Activated CD8-positive, alpha-beta T cell treated with anti-CD3 and anti-CD28 coated beads for 36 hours (primary cell): ENCODE results near the gene FILIP1L. TPM values are rescaled to one million over a fixed set of nuclear protein-coding genes. Genes with fewer than 3 reads are reported as not detected.

Experiments
- ATAC-seq: fragments of 200-7000 bp; cut with Tn5 transposase; one replicate; pipeline ENCODE4 v1.10.0; 2021; ENCODE audit warnings: mild to moderate bottlenecking, moderate library complexity
- CTCF ChIA-PET: fragments of 350-600 bp; sonication (Branson Sonifier 250); formaldehyde crosslinking; loops from one replicate; lab custom pipeline; 2021; ENCODE audit warnings: antibody characterized with exemption; lab: Charles Lee
- POLR2A ChIA-PET: fragments of 350-600 bp; sonication (Branson Sonifier 250); formaldehyde crosslinking; loops from one replicate; lab custom pipeline; 2021; ENCODE audit warnings: antibody characterized with exemption; lab: Charles Lee
- DNase-seq: peaks from one replicate; pipeline ENCODE4 v3.0.0-alpha.2; 2020
- H3K27ac Mint-ChIP-seq: one replicate; pipeline ENCODE4 v1.8.0; 2021; ENCODE audit warnings: mild to moderate bottlenecking, mixed read lengths
- H3K27me3 Mint-ChIP-seq: one replicate; pipeline ENCODE4 v1.8.0; 2021; ENCODE audit warnings: mixed read lengths
- H3K36me3 Mint-ChIP-seq: one replicate; pipeline ENCODE4 v1.8.0; 2021; ENCODE audit warnings: low read depth, mixed read lengths
- H3K4me1 Mint-ChIP-seq: one replicate; pipeline ENCODE4 v1.8.0; 2021; ENCODE audit warnings: low read depth, mixed read lengths
- H3K4me3 Mint-ChIP-seq: one replicate; pipeline ENCODE4 v1.8.0; 2021; ENCODE audit warnings: mild to moderate bottlenecking, moderate library complexity, mixed read lengths
- H3K9me3 Mint-ChIP-seq: one replicate; pipeline ENCODE4 v1.8.0; 2021; ENCODE audit warnings: mixed read lengths
- CTCF ChIP-seq: fragments of 200-600 bp; IDR thresholded peaks from one replicate; pipeline ENCODE4 v1.8.0; 2022; ENCODE audit warnings: antibody characterized with exemption, mild to moderate bottlenecking
- intact Hi-C: fragments of 100-400 bp; cut with micrococcal nuclease; formaldehyde crosslinking; loops from one replicate; pipeline ENCODE4 v1.10.0; 2022
- total RNA-seq, 2 experiments: library from RNA; stranded (reverse); gene quantifications; one replicate each; pipeline ENCODE4 v1.2.3, GENCODE V29; 2021

FILIP1L gene
- total RNA-seq, 2 experiments from 2014 or later: 0.11 to 0.13 TPM

GRCh38 chr3:100023595-100023994, 90.7 kb downstream of the FILIP1L start:
- CTCF ChIA-PET: no interaction called here
- DNase-seq (no peak), ATAC-seq (no peak)
- Mint-ChIP-seq H3K4me1 (no peaks in the 10 kb centered on the region), H3K36me3 (no peaks in the 10 kb centered on the region), H3K4me3 (no peak overlapping the region), H3K27me3 (no peaks in the 10 kb centered on the region), H3K27ac (no peak overlapping the region), H3K9me3 (no peaks in the 10 kb centered on the region)
- no peak for TF ChIP-seq CTCF
- intact Hi-C loops: no loop called here
- POLR2A ChIA-PET: interaction anchor here (0.6 kb wide), 1 partner anchor 1730 kb away, joined by 3 read pairs; no protein-coding TSS in a partner anchor

- Mint-ChIP-seq H3K9me3 (no peaks in the 10 kb centered on the region), H3K4me3 (no peak overlapping the region), H3K27me3 (no peaks in the 10 kb centered on the region), H3K27ac (no peak overlapping the region), H3K36me3 (no peaks in the 10 kb centered on the region), H3K4me1 (no peaks in the 10 kb centered on the region)
- ChIA-PET POLR2A (no interaction called here), CTCF (no interaction called here)
- DNase-seq: no peak
- intact Hi-C loops: no loop called here
- ATAC-seq: no peak
- no peak for TF ChIP-seq CTCF
Measured at GRCh38 chr3:100023150-100023549, 91.2 kb downstream of the FILIP1L start.

GRCh38 chr3:100022506-100022905, 91.8 kb downstream of the FILIP1L start:
- POLR2A ChIA-PET: no interaction called here
- no peaks in the 10 kb centered on the region for H3K4me1 Mint-ChIP-seq
- CTCF ChIA-PET: no interaction called here

GRCh38 chr3:100020876-100021644, 93.2 kb downstream of the FILIP1L start:
- Mint-ChIP-seq H3K27ac (no peak overlapping the region), H3K27me3 (no peaks in the 10 kb centered on the region), H3K4me1 (no peaks in the 10 kb centered on the region), H3K36me3 (peaks cover 8% of the 10 kb centered on the region), H3K9me3 (no peaks in the 10 kb centered on the region), H3K4me3 (no peak overlapping the region)
- ChIA-PET POLR2A (no interaction called here), CTCF (interaction anchor here (0.6 to 1.5 kb wide), 5 partner anchors 11 to 176 kb away, joined by 3 to 5 read pairs (median 3); no protein-coding TSS in a partner anchor)
- ATAC-seq (no peak), DNase-seq (no peak)
- intact Hi-C loops: no loop called here
- TF ChIP-seq CTCF: no peak

More at GRCh38 chr3:100022506-100022905, 91.8 kb downstream of the FILIP1L start:
- DNase-seq (no peak), ATAC-seq (no peak)
- H3K27me3 Mint-ChIP-seq: no peaks in the 10 kb centered on the region
- intact Hi-C loops: no loop called here
- H3K36me3 Mint-ChIP-seq: peaks cover 2% of the 10 kb centered on the region
- TF ChIP-seq CTCF: no peak
- no peak overlapping the region for H3K27ac Mint-ChIP-seq
- no peak overlapping the region for H3K4me3 Mint-ChIP-seq
- H3K9me3 Mint-ChIP-seq: no peaks in the 10 kb centered on the region

GRCh38 chr3:100019719-100020118, 94.6 kb downstream of the FILIP1L start:
- TF ChIP-seq CTCF: no peak
- Mint-ChIP-seq H3K9me3 (peaks cover 4% of the 10 kb centered on the region), H3K27me3 (no peaks in the 10 kb centered on the region), H3K4me3 (no peak overlapping the region), H3K27ac (no peak overlapping the region), H3K4me1 (no peaks in the 10 kb centered on the region), H3K36me3 (peaks cover 12% of the 10 kb centered on the region)
- ATAC-seq (no peak), DNase-seq (no peak)
- ChIA-PET CTCF (interaction anchor here (1.1 to 1.5 kb wide), 3 partner anchors 9 to 17 kb away, joined by 3 to 4 read pairs (median 3); no protein-coding TSS in a partner anchor), POLR2A (interaction anchor here (0.6 kb wide), 1 partner anchor 49 kb away, joined by 3 read pairs; no protein-coding TSS in a partner anchor)
- intact Hi-C loops: no loop called here
